ENCODE results near the gene ZNF362.

The ZNF362 gene

DNA sequence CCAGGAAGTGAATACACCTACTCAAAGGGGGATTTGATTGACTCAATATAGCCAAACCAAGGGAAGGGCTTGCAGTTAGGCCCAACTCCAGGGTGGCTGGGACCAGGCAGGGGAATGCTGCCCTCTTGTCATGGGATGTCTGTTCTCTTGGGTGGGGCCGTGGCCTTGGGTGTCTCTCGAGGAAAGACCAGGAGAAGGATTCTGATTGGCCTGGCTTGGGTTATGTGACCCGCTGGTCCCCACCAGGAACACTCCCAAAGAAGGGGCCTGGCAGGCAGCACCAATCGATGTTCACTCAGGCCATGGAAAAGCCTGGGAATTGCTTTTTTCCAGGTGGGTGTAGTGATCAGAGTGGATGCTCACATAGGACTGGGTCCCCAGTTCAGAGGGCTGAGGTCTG is 10.1 kb upstream of the ZNF362 start:
- DNase-seq: no peak

DNA sequence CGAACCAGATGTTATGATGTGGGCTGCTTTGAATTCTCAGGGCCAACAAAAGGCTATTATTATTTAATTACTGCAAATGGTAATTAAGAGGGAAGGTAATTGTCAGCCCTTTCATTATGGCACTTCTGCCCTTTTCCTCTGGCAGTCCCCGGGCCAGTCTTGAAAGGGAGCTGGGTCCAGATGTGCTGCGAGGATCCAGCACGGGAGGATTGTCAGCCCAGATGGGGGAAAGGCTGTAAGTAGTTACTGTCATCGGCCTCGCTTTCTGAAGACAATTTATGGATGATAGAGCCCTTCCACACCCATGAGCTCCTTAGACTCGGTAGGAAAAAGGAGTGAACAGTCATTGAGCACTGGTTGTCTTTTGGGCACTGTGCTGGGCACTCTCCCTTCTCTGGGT is 8.7 kb upstream of the ZNF362 start:
- no peak for DNase-seq

DNA sequence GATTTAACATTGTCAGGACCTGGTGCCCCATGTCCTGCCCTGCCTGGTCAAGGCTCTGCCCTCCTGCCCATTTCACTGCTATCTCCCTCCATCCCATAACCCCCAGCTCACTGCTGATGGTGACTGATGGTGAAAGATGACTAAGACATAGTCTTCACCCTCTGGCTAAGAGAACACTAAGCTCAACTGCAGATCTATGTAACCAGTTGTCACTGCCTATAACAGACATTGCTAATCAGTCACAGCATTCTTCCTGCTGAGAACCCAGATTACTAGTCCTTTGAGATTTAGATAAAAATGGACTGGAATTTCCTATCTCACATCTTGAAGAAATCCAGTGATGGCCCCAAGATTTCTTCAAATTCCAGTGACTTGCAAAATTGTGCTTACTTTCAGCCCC is 8.0 kb upstream of the ZNF362 start:
- DNase-seq: no peak

DNA sequence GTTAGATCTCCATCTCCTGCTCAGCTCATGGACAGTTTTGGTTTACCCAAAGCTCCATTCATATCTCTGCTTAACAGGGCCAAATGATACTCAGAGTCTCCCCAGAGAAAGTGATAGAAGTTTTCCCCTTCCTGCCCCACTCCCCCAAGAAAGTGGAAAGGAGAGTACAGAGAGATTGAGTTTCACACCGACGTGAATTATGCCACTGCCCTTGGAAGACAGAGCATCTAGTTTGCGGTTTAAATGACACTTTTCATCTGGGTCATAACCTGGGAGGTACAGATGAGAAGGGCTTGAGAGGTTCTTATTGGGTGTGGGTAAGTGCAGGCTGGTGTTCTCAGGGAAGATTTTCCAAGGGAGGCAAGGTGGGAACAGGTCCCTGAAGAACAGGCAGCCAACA is 6.9 kb upstream of the ZNF362 start:
- DNase-seq: no peak

DNA sequence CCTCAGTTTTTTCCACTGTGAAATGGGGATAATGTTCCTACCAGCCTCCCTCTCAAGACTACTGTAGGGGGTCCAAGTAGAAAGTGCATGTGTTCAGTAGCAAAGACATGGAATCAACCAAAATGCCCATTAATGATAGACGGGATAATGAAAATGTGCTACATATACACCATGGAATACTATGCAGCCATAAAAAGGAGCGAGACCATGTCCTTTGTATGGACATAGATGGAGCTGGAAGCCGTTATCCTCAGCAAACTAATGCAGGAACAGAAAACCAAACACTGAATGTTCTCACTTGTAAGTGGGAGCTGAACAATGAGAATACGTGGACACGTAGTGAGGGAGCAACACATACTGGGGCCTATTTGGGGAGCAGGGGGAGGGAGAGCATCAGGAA is 6.1 kb upstream of the ZNF362 start:
- DNase-seq: no peak

DNA sequence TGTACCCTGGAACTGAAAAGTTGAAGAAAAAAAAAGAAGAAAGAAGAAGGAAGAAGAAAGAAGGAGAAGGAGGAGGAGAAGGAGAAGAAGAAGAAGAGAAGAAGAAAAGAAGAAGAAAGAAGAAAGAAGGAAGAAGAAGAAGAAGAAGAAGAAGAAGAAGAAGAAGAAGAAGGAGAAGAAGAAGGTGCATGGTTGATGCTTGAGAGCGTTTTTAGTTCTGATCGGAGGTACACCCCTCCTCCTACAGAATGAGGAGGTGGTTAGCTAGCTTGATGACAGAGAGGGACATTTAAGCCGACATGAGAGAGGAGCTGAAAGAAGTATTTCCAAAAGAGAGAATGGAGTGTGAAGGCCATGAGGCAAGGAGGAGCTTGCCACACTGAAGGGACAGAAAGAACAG is 5.6 kb upstream of the ZNF362 start:
- DNase-seq: no peak

DNA sequence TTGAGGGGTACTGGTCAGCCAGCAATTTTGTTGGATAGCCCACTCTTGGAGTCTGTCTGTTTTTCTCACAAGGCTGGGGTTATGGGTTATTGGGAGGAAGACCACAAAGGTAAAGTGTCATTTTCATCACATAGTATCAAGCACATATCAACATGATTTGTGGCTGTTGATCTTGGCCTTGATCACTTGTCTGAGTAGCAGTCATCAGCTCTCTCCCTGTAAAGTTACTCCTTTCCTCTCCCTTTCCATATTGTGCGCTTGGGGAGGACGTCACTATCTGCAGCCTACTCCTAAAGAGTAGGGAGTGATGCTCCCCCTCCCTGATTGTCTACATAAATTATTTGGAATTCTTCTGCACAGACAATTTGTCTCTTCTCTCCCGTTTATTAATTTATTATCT is 1.8 kb upstream of the ZNF362 start:
- DNase-seq: no peak

DNA sequence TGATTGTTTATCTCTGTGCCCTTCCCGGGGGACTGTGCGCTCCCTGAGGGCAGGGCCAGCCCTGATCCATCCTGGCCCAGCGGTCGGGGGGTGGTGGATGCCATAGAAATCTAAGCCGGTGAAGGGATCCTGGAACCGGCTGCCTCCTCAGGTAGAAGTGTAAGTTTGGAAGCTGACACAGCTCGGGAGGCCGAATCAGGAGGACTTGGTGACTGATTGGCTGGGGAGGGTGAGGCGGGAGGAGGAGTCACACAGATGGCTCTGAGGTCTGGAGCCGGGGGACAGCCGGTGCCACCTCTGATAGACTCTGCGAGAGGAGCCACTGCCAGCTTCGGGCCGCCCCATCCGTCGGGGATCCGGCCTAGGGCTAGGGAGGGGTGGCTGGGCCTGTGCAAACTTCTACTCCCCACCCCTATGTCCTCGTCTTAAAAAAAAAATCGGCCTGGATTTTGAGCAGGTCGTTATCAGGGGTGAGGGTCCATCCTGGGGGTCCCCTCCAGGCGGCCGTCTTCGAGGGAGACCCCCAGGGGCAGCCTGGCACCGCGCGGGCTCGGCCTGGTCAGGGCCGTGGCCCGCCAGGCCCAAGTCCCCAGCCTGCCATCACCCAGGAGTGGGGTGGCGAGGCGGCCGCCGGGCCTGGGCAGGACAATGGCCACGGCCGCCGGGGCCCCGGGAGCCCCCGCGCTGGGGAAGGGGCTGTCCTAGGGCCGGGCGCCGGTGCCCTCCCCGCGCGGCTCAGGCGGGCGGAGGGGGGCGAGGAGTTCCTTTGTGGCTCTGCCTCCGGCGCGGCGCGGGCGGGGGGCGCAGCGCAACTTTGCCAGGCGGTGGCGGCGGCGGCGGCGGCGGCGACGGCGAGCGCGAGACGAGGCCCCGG is 708 bp upstream of the ZNF362 start:
- DNase-seq: peak; percentile 18

DNA sequence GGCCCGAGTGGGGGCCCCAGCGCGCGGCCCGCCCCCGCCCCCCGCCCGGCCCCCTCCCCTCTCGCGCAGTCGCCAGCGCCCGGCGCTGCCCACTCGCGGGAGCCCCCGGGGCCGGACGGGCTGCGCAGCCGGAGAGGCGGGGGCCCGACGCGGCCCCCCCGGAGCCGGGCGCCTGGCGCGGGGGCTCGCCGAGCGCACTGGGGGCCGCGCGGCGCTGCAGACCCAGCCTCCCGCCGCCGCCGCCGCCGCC is 146 bp upstream of the ZNF362 start:
- no peak for DNase-seq

DNA sequence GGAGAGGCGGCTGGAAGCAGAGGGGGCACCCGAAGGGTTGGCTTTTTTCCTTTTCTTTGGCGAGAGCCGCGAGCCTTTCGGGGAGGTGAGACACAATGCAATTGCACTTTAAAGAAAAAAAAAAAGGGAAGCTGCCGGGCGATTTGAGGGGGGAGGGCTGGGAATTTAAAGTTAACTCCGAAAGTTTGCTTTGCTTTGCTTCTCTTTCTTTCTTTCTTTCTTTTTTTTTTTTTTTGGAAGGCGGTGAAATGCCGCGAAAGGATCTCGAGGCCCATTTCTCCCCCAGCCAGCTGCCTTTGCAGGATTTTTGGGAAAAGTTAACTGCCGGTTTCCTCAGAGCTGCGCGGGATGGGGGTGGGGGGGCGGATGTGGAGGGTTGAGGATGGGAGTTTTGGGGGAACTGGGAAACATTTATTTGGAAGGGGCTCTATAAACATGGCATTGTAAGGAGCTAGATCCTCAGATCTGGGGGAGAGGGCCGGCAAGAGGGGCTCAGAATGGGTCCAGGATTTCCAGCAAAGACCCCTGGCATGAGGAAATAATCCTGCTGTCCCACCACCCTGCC is 997 bp downstream of the ZNF362 start:
- no peak for DNase-seq

DNA sequence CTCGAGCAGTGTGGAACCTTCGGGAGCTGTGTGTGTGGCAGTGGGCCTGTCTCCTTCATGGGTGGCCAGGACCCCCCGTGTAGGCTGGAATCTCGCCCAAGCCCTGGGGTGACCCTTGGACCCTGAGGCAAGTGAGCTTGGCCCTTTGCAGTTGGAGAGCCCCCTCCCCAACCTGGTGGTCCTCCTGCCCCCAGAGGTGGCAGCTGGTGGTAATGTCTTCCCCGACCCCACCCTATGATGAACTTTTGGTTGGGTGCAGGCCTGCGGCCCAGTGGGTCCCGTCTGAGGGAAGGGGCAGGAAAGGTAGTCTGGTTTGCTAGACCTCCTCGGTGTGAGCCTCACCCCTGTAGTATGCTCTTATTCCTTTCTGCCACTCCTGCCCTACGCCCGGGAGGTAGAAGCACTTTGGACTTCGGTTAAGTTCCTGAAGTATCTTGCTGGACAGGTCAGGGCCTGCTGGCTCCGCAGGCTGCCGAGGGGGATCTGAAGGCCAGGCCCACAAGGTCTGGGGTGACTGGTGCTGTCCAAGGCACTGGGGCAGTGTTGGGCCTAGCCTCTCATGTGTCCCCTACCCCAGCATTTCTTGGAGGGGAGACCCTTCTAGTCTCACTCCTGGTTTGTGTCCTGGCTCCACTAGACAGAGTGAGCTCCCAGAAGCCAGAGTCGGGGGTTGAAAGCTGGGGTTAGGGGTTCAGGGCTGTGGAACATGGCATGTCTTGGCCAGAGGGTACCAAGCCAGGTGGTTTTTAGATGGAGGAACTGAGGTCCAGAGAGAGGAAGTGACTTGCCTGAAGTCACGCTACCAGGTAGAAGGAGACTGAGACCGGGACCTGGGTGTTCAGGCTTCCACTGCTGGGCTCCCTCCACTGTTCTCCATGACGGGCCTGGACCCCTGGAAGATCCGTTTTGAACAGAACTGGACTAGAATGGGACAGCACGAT is 1.8 kb downstream of the ZNF362 start:
- peak; percentile 13 for DNase-seq

DNA sequence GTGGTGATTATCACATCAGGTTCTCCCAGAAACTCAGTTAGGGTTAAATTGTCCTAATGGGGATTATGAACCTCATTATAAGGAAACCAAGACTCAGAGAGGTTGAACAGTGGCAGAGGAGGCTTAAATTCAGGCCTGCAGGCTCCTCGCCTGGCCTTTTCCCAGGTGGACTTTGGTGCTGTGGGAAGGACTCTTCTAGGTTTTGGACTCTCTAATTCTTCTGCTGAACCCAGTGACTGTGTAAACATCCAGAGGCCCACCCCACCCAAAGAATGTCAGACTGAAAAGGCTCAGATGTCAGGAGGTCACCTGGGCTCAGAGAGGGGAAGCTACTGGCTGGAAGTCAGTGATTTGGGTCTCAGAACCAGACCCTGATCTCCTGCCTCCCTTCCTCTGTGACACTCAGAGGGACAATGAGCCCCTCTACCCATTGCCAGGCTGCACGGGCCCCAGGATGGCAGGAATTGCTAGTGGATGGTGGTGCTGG is 2.5 kb downstream of the ZNF362 start:
- DNase-seq: no peak

DNA sequence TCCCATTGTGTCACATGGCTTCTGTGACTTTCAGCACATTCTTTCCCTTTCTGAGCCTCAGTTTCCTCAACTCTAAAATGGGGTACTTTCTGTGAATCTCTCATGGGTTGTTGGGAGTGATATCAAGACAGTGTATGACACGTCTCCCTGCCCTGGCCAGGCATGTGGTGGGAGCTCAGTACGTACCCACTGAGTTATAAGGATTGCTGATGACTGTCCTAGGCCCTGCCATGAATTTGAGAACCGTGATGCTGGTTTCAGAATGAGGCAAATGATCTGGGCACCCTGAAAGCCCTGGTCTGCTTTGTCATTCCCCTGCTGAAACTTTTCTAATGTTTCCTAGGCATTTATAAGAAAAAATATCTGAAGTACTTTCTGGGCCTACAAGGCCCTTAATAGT is 3.6 kb downstream of the ZNF362 start:
- no peak for DNase-seq

DNA sequence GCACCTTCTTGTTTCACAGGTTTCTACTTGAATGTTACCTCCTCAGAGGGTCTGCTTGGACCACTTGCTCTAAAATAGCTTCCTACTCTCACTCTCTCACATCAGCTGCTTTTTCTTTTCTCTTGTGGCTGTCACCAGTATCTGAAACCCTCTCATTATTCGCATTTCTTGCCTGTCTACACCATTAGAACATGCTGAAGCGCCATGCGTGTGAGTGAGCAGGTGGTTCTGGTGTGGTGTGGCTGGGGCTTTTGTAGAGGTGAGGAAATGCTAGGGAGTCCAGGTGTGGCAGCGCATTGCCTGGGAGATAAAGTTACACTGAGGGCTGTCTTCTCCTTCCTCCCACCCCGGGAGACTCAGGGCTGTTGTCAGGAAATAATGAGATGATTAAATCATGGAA is 4.1 kb downstream of the ZNF362 start:
- no peak for DNase-seq

DNA sequence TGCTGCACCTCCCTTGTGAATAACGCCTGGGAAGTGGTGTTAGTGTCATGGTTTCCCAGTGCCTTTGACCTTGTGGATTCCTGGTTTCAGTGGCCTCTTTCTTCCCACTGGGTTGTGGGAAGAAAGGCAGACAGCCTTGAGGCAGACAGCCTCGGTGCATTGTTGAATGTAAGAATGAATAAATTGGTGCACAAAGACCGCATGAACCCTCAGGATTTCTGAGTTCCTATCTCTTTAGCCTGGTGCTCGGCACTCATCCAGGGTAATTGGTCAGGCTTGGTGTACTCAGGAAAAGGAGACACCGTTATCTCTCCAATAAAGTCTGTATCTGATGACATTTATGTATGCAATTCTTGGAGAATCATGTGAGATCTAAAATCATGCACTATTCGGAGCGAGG is 5.1 kb downstream of the ZNF362 start:
- DNase-seq: no peak

DNA sequence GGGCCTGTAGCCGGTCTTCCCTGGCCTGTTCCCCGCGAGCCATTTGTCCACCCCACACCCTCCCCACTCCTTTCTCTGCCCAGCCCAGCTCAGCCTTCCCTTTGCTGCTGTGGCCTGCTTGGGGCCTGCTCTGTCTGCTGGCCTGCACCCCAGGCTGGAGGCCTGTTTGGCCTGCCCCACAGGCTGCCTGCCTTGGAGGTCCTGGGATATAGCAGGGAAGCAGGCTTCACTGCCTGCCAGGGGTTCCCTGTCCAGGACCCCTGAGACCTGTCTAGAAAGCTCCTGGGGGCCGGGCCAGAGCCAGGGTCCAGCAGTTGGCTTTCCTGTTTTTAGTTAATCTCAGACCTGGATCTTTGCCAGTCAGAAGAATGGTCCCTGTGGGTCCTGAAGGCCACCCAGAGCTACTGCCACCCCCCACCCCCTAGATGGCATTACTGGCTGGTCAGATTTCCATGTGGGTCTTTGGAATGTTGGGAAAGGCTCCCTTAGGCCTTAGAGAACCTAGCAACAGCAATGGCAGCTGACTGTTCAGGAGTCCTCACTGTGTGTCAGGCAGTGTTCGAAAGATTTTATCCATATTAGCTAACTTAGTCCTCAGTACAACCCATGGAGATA is 7.7 kb downstream of the ZNF362 start:
- DNase-seq: no peak

DNA sequence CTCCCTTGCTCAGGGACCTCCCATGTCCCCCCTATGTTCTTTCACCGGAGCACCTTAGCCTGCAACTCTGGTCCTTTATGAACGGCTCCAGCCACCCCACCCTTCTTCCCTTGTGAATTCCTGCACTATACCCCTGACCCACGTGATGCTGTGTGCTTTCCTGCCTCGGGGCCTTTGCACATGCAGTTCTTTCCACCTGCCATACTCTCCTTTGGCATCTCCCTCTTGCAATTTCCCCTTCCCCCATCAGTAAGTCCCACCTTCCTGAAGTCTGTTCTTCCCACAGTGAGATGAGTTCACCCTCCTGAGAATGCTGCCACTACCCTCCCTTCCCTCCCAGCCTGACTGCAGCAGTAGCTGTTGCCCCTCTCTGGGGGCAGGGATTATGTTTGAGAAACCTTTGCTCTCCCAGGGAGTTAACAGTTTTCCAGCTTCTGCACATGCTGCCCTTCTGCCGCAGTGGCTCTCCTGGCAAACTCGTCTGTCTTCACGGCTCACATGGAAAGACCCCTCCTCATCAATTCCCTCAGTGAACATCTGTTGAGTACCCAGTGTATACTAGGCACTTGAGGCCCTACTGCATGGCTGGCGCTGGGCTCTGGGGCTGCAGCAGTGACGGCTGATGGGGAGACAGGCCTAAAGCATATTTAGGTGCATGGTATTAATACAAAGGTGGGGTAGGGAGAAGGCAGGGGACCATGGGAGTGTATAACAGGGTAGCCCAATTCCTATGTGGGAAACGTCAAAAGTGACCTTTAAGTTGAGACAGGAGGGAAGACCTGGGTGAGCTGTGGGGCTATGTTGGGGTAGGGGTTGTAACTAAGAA is 9.7 kb downstream of the ZNF362 start:
- no peak for DNase-seq

DNA sequence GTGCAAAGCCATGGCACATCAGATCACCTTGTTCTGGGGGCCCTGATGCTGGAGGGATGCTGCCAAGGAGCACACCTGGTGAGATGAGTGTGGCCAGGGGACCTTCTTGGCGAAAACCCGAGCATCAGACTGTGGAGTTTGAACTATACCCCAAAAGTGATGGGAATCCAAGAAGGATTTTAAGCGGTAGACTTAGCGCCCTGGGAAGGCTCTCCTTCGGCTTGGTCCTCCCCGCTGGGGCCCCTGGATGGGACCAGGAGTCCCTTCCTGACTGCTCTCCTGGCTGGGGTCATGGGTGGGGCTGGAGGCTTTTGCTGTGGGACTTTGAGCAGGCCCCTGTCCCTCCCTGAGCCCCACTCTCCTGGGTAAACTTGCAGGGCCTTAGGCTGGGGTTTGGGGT is 10.5 kb downstream of the ZNF362 start:
- DNase-seq: no peak

DNA sequence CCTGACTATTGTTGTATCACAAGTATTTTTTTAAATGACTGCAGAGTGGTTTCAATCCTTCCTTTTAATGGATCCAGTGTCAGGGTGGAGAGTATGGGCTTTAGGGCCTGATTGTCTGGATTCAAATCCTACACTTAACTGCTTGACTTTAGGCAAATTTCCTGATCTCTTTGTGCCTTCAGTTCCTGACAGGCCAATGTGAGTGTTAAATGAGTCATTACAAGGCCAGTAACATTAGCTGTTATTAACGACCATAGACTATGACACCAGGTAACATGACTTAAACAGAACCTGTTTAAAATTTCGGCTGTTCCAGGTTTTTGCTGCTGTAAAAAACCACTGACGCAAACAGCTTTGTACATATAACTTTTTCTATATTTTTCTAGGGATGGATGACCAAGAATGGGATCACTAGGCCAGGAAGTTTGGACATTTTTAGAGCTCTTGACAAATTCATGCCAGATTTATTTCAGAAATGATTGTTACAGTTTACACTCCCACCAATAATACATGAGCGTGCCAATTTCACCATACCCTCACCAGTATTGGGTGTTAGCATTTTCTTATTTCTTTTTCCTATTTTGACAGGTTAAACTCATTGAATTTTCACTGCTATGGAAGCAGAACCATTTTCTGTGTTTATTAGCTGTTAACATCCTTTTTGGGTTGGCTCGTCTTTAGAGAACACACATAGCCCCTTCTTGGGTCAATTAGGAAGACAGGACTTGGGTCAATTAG is 11.3 kb downstream of the ZNF362 start:
- DNase-seq: no peak

DNA sequence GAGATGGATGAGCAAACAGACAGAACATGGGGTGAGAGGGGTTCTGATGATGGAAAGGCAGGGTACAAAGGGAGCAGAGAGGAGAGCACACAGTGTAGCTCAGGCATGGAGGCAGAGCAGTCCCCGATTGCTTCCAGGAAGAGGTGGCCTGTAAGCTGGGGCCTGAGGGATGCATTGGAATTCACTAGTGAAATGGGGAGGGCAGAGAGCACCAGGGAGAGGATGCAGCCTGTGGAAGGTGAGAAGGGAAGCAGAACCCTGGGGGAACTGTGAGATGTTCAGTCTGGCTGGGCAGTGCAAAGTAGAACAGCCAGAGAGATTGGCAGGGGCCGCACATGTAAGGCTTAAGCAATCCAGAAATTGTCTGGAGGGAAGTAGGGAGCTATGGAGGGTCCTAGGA is 12.2 kb downstream of the ZNF362 start:
- no peak for DNase-seq

DNA sequence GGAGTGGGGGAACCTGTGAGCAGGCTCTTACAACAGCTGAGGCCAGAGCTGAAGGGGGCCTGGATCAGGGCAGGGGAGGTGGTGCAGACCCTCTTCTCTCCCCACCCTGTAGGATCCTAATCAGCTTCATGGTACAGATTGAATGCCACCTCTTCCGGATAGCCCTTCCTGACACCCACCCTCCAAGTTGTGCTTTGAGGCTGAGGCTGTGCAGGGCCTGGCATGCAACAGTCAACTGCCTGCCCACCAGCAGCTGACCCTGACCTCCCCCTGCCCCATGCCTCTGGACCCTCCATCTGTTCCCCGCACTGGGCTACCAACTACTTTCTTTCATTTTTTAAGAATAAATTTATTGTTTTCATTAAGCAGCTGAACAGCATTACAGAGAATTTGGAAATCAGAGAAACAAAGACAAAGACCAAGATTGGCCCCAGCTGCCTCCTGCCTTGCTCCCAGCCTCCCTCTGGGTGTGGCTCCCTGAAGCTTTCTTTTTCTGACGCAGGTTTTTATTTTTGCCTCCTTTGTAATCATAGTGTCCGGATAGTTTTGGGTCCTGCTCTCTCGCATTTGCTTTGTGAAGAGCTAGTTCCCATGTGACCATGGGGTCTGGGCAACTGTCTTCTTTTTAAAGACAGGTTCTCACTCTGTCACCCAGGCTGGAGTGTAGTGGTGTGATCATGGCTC is 12.8 kb downstream of the ZNF362 start:
- DNase-seq: no peak

Data from DMS79 treated with DMSO at 0.1 percent for 48 hours (cell line).